ENCODE results near the gene ATXN1L. TPM values are rescaled to one million over a fixed set of nuclear protein-coding genes. Genes with fewer than 3 reads are reported as not detected.
"Not testable (repeated sequence)": the region's sequence is repeated elsewhere in the genome, so short reads cannot be mapped to it uniquely, and the experiment has no call there.

ATXN1L gene
- total RNA-seq: 30.0 TPM

GRCh38 chr16:71845639-71846430 lies at the start of gene ATXN1L:
Gene ATXN1L, plus strand, starts transcription at chr16:71845976. Its CDS starts 3,765 bp downstream, at chr16:71849741.
- peak; percentile 90 for DNase-seq (ENCODE audit: low spot score)

GRCh38 chr16:71796501-71797097 lies 49.2 kb upstream of the ATXN1L start:
- no peak for DNase-seq (ENCODE audit: low spot score)

- no peak for DNase-seq (ENCODE audit: low spot score)
These were observed 42.5 kb upstream of the ATXN1L start for GRCh38 chr16:71803305-71803690.

GRCh38 chr16:71807905-71808592 lies 37.7 kb upstream of the ATXN1L start:
- DNase-seq (ENCODE audit: low spot score): peak; percentile 11

GRCh38 chr16:71808593-71809459 lies 37.0 kb upstream of the ATXN1L start, which contains the start of gene AP1G1:
Gene AP1G1, minus strand, starts transcription at chr16:71808834. Its CDS starts 19,355 bp downstream, at chr16:71789479.
- DNase-seq (ENCODE audit: low spot score): peak; percentile 97

- not testable (repeated sequence) for DNase-seq (ENCODE audit: low spot score)
These were observed 35.6 kb upstream of the ATXN1L start for GRCh38 chr16:71810155-71810530.

GRCh38 chr16:71811261-71811803 lies 34.4 kb upstream of the ATXN1L start:
- DNase-seq (ENCODE audit: low spot score): no peak

- DNase-seq (ENCODE audit: low spot score): not testable (repeated sequence)
These were observed 28.6 kb upstream of the ATXN1L start for GRCh38 chr16:71817155-71817500.

GRCh38 chr16:71826533-71827017 lies 19.2 kb upstream of the ATXN1L start:
- DNase-seq (ENCODE audit: low spot score): no peak

GRCh38 chr16:71830359-71830758 lies 15.4 kb upstream of the ATXN1L start:
- DNase-seq (ENCODE audit: low spot score): no peak

- DNase-seq (ENCODE audit: low spot score): not testable (repeated sequence)
These were observed 14.1 kb upstream of the ATXN1L start for GRCh38 chr16:71831698-71832097.

GRCh38 chr16:71832112-71832511 lies 13.7 kb upstream of the ATXN1L start:
- not testable (repeated sequence) for DNase-seq (ENCODE audit: low spot score)

GRCh38 chr16:71834291-71834690 lies 11.5 kb upstream of the ATXN1L start:
- DNase-seq (ENCODE audit: low spot score): no peak

- DNase-seq (ENCODE audit: low spot score): no peak
These were observed 8.6 kb upstream of the ATXN1L start for GRCh38 chr16:71837150-71837549.

- DNase-seq (ENCODE audit: low spot score): no peak
These were observed 5.7 kb upstream of the ATXN1L start for GRCh38 chr16:71840052-71840451.

GRCh38 chr16:71843572-71843971 lies 2.2 kb upstream of the ATXN1L start:
- DNase-seq (ENCODE audit: low spot score): no peak

GRCh38 chr16:71846431-71846830 lies 655 bp downstream of the ATXN1L start:
- DNase-seq (ENCODE audit: low spot score): no peak

- DNase-seq (ENCODE audit: low spot score): no peak
These were observed 1.3 kb downstream of the ATXN1L start for GRCh38 chr16:71847096-71847495.

- no peak for DNase-seq (ENCODE audit: low spot score)
These were observed 2.8 kb downstream of the ATXN1L start for GRCh38 chr16:71848622-71849021.

- DNase-seq (ENCODE audit: low spot score): no peak
These were observed 6.0 kb downstream of the ATXN1L start for GRCh38 chr16:71851746-71852145.

GRCh38 chr16:71852158-71852557 lies 6.4 kb downstream of the ATXN1L start:
- DNase-seq (ENCODE audit: low spot score): no peak
